T-helper 17 cell (primary cell): Measurements from ENCODE around the gene CRYL1. TPM values are rescaled to one million over a fixed set of nuclear protein-coding genes. Genes with fewer than 3 reads are reported as not detected.
"Not testable (repeated sequence)": the region's sequence is repeated elsewhere in the genome, so short reads cannot be mapped to it uniquely, and the experiment has no call there.

Source experiments
- ATAC-seq: fragments of 150-1000 bp; cut with Tn5 transposase; 2 replicates; pipeline ENCODE4 v1.10.0; 2021; ENCODE audit warnings: mild to moderate bottlenecking, moderate library complexity
- DNase-seq, 3 donors: peaks; one replicate each; pipeline versions ENCODE4 v3.0.0 to v3.0.0-alpha.2; 2020 to 2021
- H3K9me3 ChIP-seq: one replicate; pipeline ENCODE4 v1.7.0; 2013; ENCODE audit warnings: low read length, mild to moderate bottlenecking; ENCODE audit not compliant: control insufficient read depth, poor library complexity, severe bottlenecking
- H3K27ac Mint-ChIP-seq: one replicate; pipeline ENCODE4 v1.8.0; 2022; ENCODE audit warnings: mild to moderate bottlenecking, moderate library complexity, mixed read lengths
- H3K27me3 Mint-ChIP-seq: one replicate; pipeline ENCODE4 v1.8.0; 2022; ENCODE audit warnings: mixed read lengths
- H3K36me3 Mint-ChIP-seq: one replicate; pipeline ENCODE4 v1.8.0; 2022; ENCODE audit warnings: low read depth, mixed read lengths
- H3K4me1 Mint-ChIP-seq: one replicate; pipeline ENCODE4 v1.8.0; 2022; ENCODE audit warnings: mild to moderate bottlenecking, mixed read lengths
- H3K4me3 Mint-ChIP-seq: one replicate; pipeline ENCODE4 v1.8.0; 2022; ENCODE audit warnings: mild to moderate bottlenecking, moderate library complexity, mixed read lengths
- total RNA-seq, 4 donors: library from RNA in 2 of 4; stranded (reverse) in 2 of 4; gene quantifications; one replicate each; pipeline ENCODE4 v1.2.3 and lab custom pipeline; 2022 to 2026

Gene CRYL1
- total RNA-seq, 2 donors from 2014 or later, result 17.1 to 18.1 TPM

DNA sequence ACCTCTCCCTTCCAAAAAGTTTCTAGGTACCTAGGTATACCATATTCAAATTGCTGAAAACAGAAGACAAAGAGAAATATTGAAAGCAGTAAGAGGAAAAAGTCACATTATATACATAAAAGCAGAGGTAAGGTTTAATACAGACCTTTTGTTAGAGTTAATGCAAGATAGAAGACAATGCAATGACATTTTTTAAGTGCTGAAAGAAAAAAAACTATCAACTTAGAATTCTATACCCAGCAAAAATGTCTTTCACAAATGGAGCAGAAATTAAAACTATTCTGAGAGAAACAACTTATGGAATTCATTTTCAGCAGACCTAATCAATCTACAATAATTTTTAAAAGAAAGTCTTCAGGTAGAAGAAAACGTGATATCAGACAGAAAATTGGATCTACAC is 77.2 kb downstream of the CRYL1 start:
- no peak for ATAC-seq
- Mint-ChIP-seq H3K4me1 (peaks cover 12% of the 10 kb centered on the region), H3K27me3 (no peaks in the 10 kb centered on the region), H3K27ac (no peak overlapping the region), H3K4me3 (peak overlapping the region; percentile 5), H3K36me3 (peaks cover under 1% of the 10 kb centered on the region)
- no peak for DNase-seq
- peaks cover 13% of the 10 kb centered on the region for H3K9me3 ChIP-seq

DNA sequence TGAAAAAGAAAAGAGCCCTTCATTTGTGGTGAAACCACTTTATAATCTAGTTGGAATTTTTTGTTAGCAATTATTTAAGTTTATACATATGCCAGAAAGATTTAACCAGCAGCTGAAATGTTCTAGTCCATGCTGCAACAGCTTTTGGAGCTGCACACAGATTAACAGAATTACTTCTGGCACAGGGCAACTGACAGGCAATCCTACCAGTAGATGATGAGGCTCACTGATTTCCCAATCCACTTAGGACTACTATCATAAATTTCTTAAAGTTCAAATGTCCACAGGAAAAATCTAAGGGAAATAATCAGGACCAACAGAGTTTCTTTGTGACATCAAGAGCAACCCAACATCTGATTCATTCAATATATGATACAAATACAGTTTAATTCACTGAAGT is 78.8 kb downstream of the CRYL1 start:
- H3K36me3 Mint-ChIP-seq, result no peaks in the 10 kb centered on the region
- H3K4me3 Mint-ChIP-seq, result no peak overlapping the region
- no peak for DNase-seq
- H3K4me1 Mint-ChIP-seq, result peaks cover 15% of the 10 kb centered on the region
- no peak for ATAC-seq
- peaks cover 13% of the 10 kb centered on the region for H3K9me3 ChIP-seq
- H3K27me3 Mint-ChIP-seq, result no peaks in the 10 kb centered on the region
- no peak overlapping the region for H3K27ac Mint-ChIP-seq

DNA sequence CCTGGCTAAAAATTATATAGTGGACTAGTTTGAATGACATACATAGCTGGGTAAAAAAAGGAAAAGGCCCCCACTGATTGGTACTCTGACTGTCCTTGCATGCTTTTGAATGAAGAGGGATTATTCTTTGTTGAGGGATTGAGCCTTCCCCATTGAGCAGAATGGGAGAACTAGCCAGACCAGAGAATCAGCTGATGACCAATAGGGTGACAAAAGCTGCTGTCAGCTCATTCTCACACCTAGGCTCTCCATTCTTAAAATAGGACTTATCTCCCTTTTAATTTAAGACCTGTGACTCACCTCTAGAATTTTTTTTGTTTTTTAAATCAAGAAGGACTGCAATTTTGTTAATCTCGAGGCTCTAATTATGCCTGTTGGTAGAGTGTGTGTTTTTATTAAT is 79.3 kb downstream of the CRYL1 start:
- peaks cover 12% of the 10 kb centered on the region for H3K4me1 Mint-ChIP-seq
- no peaks in the 10 kb centered on the region for H3K36me3 Mint-ChIP-seq
- ATAC-seq, result no peak
- H3K4me3 Mint-ChIP-seq, result no peak overlapping the region
- no peak for DNase-seq
- H3K27me3 Mint-ChIP-seq, result no peaks in the 10 kb centered on the region
- no peak overlapping the region for H3K27ac Mint-ChIP-seq
- H3K9me3 ChIP-seq, result peaks cover 13% of the 10 kb centered on the region

DNA sequence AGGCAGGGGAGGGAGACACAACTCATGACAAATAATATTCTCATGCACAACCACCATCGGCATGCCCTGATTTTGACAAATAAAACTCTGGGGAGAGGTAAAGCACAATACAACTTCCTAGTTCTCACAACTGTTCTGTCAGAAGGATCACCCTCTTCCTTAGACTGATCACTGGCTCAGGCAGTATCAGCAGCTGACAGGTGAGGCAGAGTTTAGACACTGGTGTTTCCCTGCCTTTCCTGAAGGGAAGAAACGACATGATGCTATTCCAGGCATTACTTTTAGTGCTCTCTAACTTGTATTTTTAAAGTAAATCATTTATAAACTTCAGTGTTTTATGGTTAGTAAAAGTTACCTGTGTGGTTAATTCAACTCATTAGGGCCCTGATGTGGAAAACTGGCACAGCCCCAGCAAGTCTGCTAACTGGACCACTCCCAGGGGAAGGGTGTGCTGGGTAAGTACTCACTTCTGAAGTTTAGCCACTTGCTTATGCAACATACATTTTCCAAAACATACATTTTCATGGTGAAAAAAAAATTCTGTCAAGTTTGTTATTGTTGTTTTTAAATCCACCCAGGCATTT is 82.8 kb downstream of the CRYL1 start:
- no peak for DNase-seq
- H3K9me3 ChIP-seq, result peaks cover 6% of the 10 kb centered on the region
- Mint-ChIP-seq H3K36me3 (peaks cover 4% of the 10 kb centered on the region), H3K4me1 (peaks cover 19% of the 10 kb centered on the region), H3K4me3 (no peak overlapping the region), H3K27ac (peak overlapping the region; percentile 51), H3K27me3 (no peaks in the 10 kb centered on the region)
- ATAC-seq, result no peak

DNA sequence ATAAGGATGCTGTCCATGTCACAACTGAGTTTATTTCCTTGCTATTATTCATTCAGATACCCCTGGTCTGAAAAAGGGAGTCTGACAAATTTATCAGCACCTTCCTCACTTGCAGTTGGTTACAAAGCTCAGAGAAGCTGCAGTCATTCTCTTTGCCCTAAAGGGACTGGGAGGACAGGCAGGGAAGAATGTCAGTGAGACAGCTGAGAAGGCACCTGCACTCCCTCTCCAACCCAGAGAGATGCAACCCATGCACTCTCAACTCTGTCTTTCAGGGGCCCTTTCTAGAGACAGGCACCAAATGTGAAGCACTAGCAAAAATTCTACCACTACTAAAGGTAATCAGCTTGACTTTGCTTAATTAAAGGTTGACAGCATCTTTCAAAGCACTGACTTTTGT is 83.3 kb downstream of the CRYL1 start:
- H3K9me3 ChIP-seq, result peaks cover 4% of the 10 kb centered on the region
- peak overlapping the region; percentile 14 for H3K27ac Mint-ChIP-seq
- no peak overlapping the region for H3K4me3 Mint-ChIP-seq
- peaks cover 19% of the 10 kb centered on the region for H3K4me1 Mint-ChIP-seq
- no peak for DNase-seq
- H3K27me3 Mint-ChIP-seq, result no peaks in the 10 kb centered on the region
- ATAC-seq, result no peak
- peaks cover 4% of the 10 kb centered on the region for H3K36me3 Mint-ChIP-seq

DNA sequence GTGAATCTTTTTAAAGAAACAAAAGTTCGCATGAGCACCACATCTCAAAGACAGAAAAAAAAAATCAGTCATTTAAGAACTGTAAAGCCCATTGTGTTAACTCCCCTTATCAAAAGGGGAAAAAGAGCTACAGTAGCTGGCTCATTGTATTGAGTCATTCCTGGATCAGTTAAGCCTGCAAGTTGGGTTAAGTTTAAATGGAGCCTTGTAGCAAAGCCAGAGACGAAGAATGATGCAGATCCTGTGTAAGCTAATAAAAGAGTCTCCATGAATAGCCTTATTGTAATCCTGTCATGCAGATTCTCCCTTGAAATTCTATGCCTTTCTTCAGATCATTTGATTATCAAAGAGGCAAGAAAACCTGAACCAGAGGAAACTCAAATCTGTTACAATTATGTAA is 83.8 kb downstream of the CRYL1 start:
- peak overlapping the region; percentile 14 for H3K27ac Mint-ChIP-seq
- ATAC-seq, result no peak

DNA sequence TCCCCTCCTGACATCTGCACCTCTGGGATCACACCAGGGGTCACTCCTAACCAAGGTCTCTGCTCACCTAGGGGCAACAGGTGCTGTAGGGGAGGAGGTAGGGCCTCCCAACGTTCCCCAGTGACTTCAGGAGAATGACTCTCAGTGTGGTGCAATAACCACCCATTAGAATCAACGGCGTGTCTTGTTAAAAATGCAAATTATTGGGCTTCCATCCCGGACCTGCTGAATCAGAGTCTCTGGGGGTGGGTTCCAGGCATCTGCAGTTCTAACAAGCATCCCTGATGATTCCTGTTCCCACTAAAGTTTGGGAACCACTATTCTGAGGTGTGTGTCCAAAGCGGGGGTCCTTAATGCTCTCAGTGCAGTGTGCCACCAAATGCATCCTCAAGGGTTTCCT is 84.6 kb downstream of the CRYL1 start:
- DNase-seq (no peak), ATAC-seq (no peak)
- Mint-ChIP-seq H3K27me3 (no peaks in the 10 kb centered on the region), H3K36me3 (peaks cover 7% of the 10 kb centered on the region), H3K4me3 (no peak overlapping the region), H3K27ac (no peak overlapping the region), H3K4me1 (peaks cover 19% of the 10 kb centered on the region)
- peaks cover 4% of the 10 kb centered on the region for H3K9me3 ChIP-seq

More for the DNA sequence above, 83.8 kb downstream of the CRYL1 start:
- no peak for DNase-seq
- H3K4me1 Mint-ChIP-seq, result peaks cover 19% of the 10 kb centered on the region
- no peaks in the 10 kb centered on the region for H3K27me3 Mint-ChIP-seq
- H3K4me3 Mint-ChIP-seq, result no peak overlapping the region
- peaks cover 7% of the 10 kb centered on the region for H3K36me3 Mint-ChIP-seq
- H3K9me3 ChIP-seq, result peaks cover 4% of the 10 kb centered on the region

DNA sequence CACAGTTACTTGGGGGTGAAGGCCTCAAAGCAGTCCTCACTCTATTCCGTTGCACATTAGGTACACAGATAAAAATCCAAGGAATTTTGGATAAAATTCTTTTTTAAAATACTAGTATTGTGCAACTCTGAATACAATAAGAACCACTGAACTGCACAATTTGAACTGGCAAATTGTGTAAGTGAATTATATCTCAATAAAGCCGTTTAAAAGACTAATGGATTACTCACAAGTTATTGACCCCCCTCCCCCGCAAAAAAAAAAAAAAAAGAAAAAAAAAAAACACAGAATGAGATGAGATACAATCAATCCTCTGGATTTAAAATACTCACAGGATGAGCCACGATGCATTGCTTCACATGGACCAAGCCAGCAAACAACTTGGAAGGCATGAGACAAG is 86.4 kb downstream of the CRYL1 start:
- H3K4me1 Mint-ChIP-seq, result peaks cover 19% of the 10 kb centered on the region
- no peaks in the 10 kb centered on the region for H3K27me3 Mint-ChIP-seq
- H3K27ac Mint-ChIP-seq, result no peak overlapping the region

DNA sequence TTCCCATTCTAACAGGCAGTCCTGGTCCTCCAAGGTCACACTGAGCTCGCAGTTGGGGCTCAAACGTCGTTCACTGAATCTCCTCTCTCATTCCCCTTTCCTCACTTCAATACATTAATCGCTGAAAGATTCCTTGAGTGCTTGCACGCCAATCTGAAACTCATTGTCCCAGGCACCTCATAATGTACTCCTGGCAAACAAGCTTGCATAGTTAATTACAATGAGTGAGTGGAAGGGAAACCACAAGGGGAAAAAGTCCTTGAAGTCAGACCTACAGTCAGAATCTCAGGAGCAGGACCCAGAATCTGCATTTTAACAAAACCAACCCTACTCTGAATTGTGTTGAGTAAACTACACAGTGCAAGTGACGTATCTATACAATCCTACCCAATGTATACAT is 86.9 kb downstream of the CRYL1 start:
- ATAC-seq, result no peak

More for the DNA sequence above, 86.4 kb downstream of the CRYL1 start:
- ATAC-seq (no peak), DNase-seq (no peak)
- Mint-ChIP-seq H3K4me3 (no peak overlapping the region), H3K36me3 (peaks cover 11% of the 10 kb centered on the region)
- H3K9me3 ChIP-seq, result no peaks in the 10 kb centered on the region

DNA sequence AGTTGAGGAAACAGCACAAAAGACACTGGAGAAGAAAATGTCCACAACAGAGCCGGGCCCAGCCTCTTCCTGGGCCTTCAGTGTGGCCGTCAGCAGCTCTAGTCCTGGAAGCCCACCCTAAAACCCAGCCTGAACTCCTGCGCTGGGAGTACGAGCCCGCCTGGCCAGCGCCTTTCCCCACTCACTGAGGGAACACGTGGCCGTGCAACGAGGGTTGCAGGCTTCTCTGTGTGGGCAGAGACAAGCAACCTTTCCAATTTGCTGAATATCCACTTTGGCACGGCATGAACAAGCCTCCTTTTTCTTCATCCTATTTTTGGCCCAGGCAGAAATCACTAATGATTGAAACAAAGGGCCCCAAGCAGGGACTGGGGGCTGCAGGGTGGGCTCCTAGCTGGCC is 89.2 kb downstream of the CRYL1 start:
- Mint-ChIP-seq H3K27ac (peak overlapping the region; percentile 27), H3K27me3 (no peaks in the 10 kb centered on the region), H3K36me3 (peaks cover 13% of the 10 kb centered on the region), H3K4me1 (peaks cover 11% of the 10 kb centered on the region), H3K4me3 (no peak overlapping the region)
- no peak for DNase-seq
- no peak for ATAC-seq
- H3K9me3 ChIP-seq, result no peaks in the 10 kb centered on the region

More for the DNA sequence above, 86.9 kb downstream of the CRYL1 start:
- Mint-ChIP-seq H3K4me3 (no peak overlapping the region), H3K36me3 (peaks cover 13% of the 10 kb centered on the region), H3K27me3 (no peaks in the 10 kb centered on the region), H3K4me1 (peaks cover 21% of the 10 kb centered on the region), H3K27ac (peak overlapping the region; percentile 49)
- no peak for DNase-seq
- no peaks in the 10 kb centered on the region for H3K9me3 ChIP-seq

DNA sequence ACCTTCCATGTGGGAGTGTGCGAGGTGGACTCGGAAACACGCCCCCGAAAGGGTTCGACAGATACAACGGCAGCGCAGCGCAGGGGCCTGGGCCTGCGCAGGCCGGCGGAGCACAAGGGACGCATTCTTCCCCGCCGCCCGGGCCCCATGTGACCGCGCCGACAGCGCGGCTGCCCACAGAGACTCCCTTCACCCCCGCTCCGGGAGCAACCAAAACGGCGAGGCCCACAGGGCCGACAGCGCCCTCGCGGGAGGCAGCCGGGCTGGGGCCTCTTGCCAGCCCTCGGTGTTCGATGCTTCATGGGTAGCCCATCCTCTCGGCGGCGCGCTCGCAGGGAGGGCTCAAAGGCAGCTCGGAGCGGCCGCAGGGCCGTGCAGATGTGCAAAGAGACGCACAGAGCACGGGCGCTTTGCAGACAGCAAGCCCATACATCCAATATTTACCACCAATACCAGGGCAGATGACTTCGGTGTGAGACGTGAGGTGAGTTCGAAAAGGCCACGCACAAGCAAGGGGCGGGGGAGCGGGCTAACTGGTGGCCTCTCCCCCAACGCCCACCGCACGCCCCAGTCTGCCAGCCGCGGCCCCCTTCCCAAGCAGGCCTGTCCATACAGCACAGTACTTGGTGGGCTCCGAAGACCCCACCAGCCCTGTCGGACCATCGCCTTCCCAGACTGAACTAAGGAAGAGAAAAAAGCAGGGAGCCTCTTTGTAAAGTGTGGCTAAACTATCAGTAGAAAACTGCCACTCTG is 89.9 kb downstream of the CRYL1 start:
- H3K4me3 Mint-ChIP-seq, result no peak overlapping the region
- peak overlapping the region; percentile 27 for H3K27ac Mint-ChIP-seq
- DNase-seq (no peak), ATAC-seq (no peak)
- H3K9me3 ChIP-seq, result no peaks in the 10 kb centered on the region
- H3K27me3 Mint-ChIP-seq, result no peaks in the 10 kb centered on the region
- H3K4me1 Mint-ChIP-seq, result peaks cover 11% of the 10 kb centered on the region
- peaks cover 13% of the 10 kb centered on the region for H3K36me3 Mint-ChIP-seq

DNA sequence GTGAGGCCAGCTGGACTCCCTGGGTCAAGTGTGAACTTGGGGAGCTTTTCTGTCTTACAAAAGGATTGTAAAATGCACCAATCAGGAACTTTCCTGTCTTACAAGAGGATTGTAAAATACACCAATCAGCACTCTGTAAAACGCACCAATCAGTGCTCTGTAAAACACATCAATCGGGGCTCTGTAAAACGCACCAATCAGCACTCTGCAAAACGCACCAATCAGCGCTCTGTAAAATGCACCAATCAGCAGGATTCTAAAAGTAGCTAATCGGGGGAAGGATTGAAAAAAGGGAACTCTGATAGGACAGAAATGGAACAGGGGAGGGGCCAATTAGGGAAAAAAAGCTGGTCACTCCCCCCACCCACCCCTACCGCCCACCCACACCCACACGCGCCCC is 91.4 kb downstream of the CRYL1 start:
- Mint-ChIP-seq H3K27ac (peak overlapping the region; percentile 66), H3K36me3 (peaks cover 16% of the 10 kb centered on the region), H3K4me1 (peaks cover 13% of the 10 kb centered on the region)
- not testable (repeated sequence) for H3K27me3 Mint-ChIP-seq, ATAC-seq, H3K4me3 Mint-ChIP-seq, DNase-seq, H3K9me3 ChIP-seq

DNA sequence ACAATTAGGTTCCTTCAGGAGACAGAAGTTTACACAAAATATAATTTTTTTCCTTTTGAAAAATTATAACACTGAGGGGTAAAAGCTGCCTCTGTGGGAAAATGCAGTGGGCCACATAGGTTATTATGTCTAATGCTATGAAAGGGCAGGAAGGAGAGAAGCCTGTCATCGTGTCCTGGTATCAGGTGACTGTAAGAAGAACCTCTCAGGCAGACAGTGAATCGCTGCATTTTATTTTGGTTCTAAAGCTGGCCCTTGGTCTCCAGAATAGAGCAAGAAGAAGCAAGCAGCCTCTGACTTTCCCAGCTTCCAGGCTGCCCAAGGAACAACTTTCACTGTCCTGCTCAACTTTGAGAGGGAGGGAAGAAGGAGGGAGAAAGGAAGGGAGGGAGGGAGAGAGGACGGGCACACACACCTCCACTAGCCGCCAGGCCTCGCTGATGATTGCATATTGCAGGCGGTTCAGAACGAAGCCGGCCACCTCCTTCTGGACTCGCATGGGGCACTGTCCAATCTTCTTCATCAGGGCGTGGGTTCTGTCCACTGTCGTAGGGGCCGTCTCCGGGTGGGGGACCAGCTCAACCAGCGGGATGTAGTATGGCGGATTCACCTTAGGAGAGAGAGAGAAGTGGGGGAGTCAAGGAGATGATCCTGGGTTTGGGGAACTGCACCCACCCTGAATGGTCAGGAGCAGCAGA is 93.8 kb downstream of the CRYL1 start:
- Mint-ChIP-seq H3K27me3 (no peaks in the 10 kb centered on the region), H3K4me3 (no peak overlapping the region), H3K4me1 (peaks cover 9% of the 10 kb centered on the region), H3K27ac (peak overlapping the region; percentile 54), H3K36me3 (peaks cover 9% of the 10 kb centered on the region)
- ATAC-seq, result no peak
- no peak for DNase-seq
- no peaks in the 10 kb centered on the region for H3K9me3 ChIP-seq
